MM.1S (cell line): ENCODE measurements around the gene IMPG1.

Experiments
- DNase-seq: peaks from one replicate; pipeline ENCODE4 v3.0.0-alpha.2; 2015
- H2AFZ ChIP-seq: fragments of 300-600 bp; sonication (generic); 2 replicates; pipeline ENCODE4 v1.6.0; 2016; ENCODE audit warnings: antibody characterized with exemption, low read length
- H3F3A ChIP-seq: fragments of 300-600 bp; sonication (generic); 2 replicates; pipeline ENCODE4 v1.6.1; 2016; ENCODE audit warnings: mild to moderate bottlenecking, antibody characterized with exemption, low read length, moderate library complexity, mixed read lengths; ENCODE audit not compliant: insufficient read depth
- H3K27ac ChIP-seq: fragments of 300-600 bp; sonication (generic); 2 replicates; pipeline ENCODE4 v1.5.1; 2016; ENCODE audit warnings: mild to moderate bottlenecking, low read length
- H3K27me3 ChIP-seq: fragments of 300-600 bp; sonication (generic); replicated peaks from 2 replicates; pipeline ENCODE4 v1.6.0; 2016; ENCODE audit warnings: low read length; ENCODE audit not compliant: insufficient read depth
- H3K36me3 ChIP-seq: fragments of 300-600 bp; sonication (generic); replicated peaks from 2 replicates; pipeline ENCODE4 v1.6.1; 2016; ENCODE audit warnings: mild to moderate bottlenecking, low read length, mixed read lengths; ENCODE audit not compliant: insufficient read depth
- H3K4me1 ChIP-seq: fragments of 300-600 bp; sonication (generic); 2 replicates; pipeline ENCODE4 v1.6.1; 2016; ENCODE audit warnings: low read length, mixed read lengths
- H3K4me2 ChIP-seq: fragments of 300-600 bp; sonication (generic); 2 replicates; pipeline ENCODE4 v1.6.0; 2016; ENCODE audit warnings: low read depth, low read length
- H3K4me3 ChIP-seq: fragments of 300-600 bp; sonication (generic); 2 replicates; pipeline ENCODE4 v1.5.1; 2016; ENCODE audit warnings: low read length, mixed read lengths
- H3K79me2 ChIP-seq: fragments of 300-600 bp; sonication (generic); 2 replicates; pipeline ENCODE4 v1.6.1; 2016; ENCODE audit warnings: mixed run types, low read length, mixed read lengths
- H3K9ac ChIP-seq: fragments of 300-600 bp; sonication (generic); 2 replicates; pipeline ENCODE4 v1.6.1; 2016; ENCODE audit warnings: low read length, mixed read lengths
- H3K9me2 ChIP-seq: fragments of 300-600 bp; sonication (generic); replicated peaks from 2 replicates; pipeline ENCODE4 v1.6.1; 2016; ENCODE audit warnings: mild to moderate bottlenecking, low read length, mixed read lengths; ENCODE audit not compliant: insufficient read depth
- H3K9me3 ChIP-seq: fragments of 300-600 bp; sonication (generic); replicated peaks from 2 replicates; pipeline ENCODE4 v1.6.1; 2016; ENCODE audit warnings: mild to moderate bottlenecking, low read length, mixed read lengths; ENCODE audit not compliant: insufficient read depth
- H4K20me1 ChIP-seq: fragments of 300-600 bp; sonication (generic); 2 replicates; pipeline ENCODE4 v1.6.1; 2016; ENCODE audit warnings: mild to moderate bottlenecking, low read length, moderate library complexity, mixed read lengths; ENCODE audit not compliant: insufficient read depth
- EZH2 ChIP-seq: fragments of 300-600 bp; sonication (generic); optimal IDR thresholded peaks from 2 replicates; pipeline ENCODE3; 2017; ENCODE audit warnings: low read depth, mild to moderate bottlenecking, antibody characterized with exemption, low read length, mixed read lengths
- EZH2phosphoT487 ChIP-seq: fragments of 300-600 bp; sonication (generic); IDR thresholded peaks from 2 replicates; pipeline ENCODE4 v1.6.1; 2018; ENCODE audit warnings: antibody characterized with exemption, low read length
- TF ChIP-seq, protein P1 (sequence below): fragments of 300-600 bp; sonication (generic); IDR thresholded peaks from 2 replicates; pipeline ENCODE4 v1.5.1; 2016; ENCODE audit warnings: antibody characterized with exemption, low read length, mixed read lengths

The IMPG1 gene

GRCh38 chr6:75880305-75880704, 192.2 kb downstream of the IMPG1 start:
- no peaks in the 10 kb centered on the region for H4K20me1 ChIP-seq
- no peaks in the 10 kb centered on the region for H3K27me3 ChIP-seq
- no peaks in the 10 kb centered on the region for H3K4me1 ChIP-seq
- TF ChIP-seq EZH2 (no peak), EZH2phosphoT487 (no peak)
- TF ChIP-seq, protein P1, sequence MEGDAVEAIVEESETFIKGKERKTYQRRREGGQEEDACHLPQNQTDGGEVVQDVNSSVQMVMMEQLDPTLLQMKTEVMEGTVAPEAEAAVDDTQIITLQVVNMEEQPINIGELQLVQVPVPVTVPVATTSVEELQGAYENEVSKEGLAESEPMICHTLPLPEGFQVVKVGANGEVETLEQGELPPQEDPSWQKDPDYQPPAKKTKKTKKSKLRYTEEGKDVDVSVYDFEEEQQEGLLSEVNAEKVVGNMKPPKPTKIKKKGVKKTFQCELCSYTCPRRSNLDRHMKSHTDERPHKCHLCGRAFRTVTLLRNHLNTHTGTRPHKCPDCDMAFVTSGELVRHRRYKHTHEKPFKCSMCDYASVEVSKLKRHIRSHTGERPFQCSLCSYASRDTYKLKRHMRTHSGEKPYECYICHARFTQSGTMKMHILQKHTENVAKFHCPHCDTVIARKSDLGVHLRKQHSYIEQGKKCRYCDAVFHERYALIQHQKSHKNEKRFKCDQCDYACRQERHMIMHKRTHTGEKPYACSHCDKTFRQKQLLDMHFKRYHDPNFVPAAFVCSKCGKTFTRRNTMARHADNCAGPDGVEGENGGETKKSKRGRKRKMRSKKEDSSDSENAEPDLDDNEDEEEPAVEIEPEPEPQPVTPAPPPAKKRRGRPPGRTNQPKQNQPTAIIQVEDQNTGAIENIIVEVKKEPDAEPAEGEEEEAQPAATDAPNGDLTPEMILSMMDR = no peak
- H3K79me2 ChIP-seq = no peaks in the 10 kb centered on the region
- no peaks in the 10 kb centered on the region for H3F3A ChIP-seq
- H3K27ac ChIP-seq = no peak overlapping the region
- H3K4me3 ChIP-seq = no peak overlapping the region
- H3K9me2 ChIP-seq = no peaks in the 10 kb centered on the region
- no peak for DNase-seq
- no peaks in the 10 kb centered on the region for H3K9me3 ChIP-seq
- H3K36me3 ChIP-seq = peaks cover 2% of the 10 kb centered on the region; the same call in 1 of the 2 replicates
- no peak overlapping the region for H3K4me2 ChIP-seq
- H3K9ac ChIP-seq = no peak overlapping the region
- no peak overlapping the region for H2AFZ ChIP-seq

- no peaks in the 10 kb centered on the region for H4K20me1 ChIP-seq
- H3K4me2 ChIP-seq = no peak overlapping the region
- H3K4me3 ChIP-seq = no peak overlapping the region
- no peaks in the 10 kb centered on the region for H3K9me2 ChIP-seq
- no peaks in the 10 kb centered on the region for H3K79me2 ChIP-seq
- no peaks in the 10 kb centered on the region for H3F3A ChIP-seq
- H3K27ac ChIP-seq = no peak overlapping the region
- no peak overlapping the region for H2AFZ ChIP-seq
- no peaks in the 10 kb centered on the region; the same call in 1 of the 2 replicates for H3K36me3 ChIP-seq
- no peaks in the 10 kb centered on the region for H3K9me3 ChIP-seq
- H3K27me3 ChIP-seq = no peaks in the 10 kb centered on the region
- no peak for TF ChIP-seq EZH2phosphoT487
- TF ChIP-seq EZH2 = no peak
- TF ChIP-seq, protein P1 = no peak
- no peak for DNase-seq
- H3K4me1 ChIP-seq = no peaks in the 10 kb centered on the region
- no peak overlapping the region for H3K9ac ChIP-seq
Measured at GRCh38 chr6:75876152-75876551, 196.3 kb downstream of the IMPG1 start.

DNA sequence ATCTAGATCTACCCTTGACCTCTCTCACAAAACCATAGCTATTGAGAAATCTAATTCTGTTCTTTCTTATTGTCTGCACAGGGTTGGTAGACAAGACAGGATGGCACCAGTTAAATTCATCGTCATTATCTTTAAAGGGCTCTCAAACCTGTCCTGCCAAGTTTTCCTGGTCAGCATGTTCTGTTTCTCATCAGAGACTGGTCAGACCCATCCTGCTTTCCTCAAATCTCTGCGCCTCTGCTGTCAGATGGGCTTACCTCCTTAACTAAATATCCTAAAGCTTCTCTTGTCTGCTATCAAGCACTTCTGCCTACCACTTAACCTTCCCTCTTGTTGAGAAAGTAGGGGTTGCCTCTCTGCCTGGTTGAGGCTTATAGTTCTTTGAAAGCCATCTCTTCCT, 198.2 kb downstream of the IMPG1 start:
- Histone ChIP-seq H3K4me1 (no peaks in the 10 kb centered on the region), H3K9me3 (no peaks in the 10 kb centered on the region), H3K79me2 (no peaks in the 10 kb centered on the region), H3K27me3 (no peaks in the 10 kb centered on the region), H3K4me3 (no peak overlapping the region), H3K36me3 (no peaks in the 10 kb centered on the region), H3K9me2 (no peaks in the 10 kb centered on the region), H3K27ac (no peak overlapping the region), H3K4me2 (no peak overlapping the region), H3F3A (no peaks in the 10 kb centered on the region), H4K20me1 (no peaks in the 10 kb centered on the region), H2AFZ (no peak overlapping the region), H3K9ac (no peak overlapping the region)
- no peak for DNase-seq
- TF ChIP-seq, protein P1 = no peak
- TF ChIP-seq EZH2phosphoT487 (no peak), EZH2 (no peak)
